Left ventricle myocardium inferior (tissue), 1 donor: ENCODE measurements around the gene GRIN2A. TPM values are rescaled to one million over a fixed set of nuclear protein-coding genes. Genes with fewer than 3 reads are reported as not detected.

Source experiments
- DNase-seq: peaks from one replicate; pipeline ENCODE4 v3.0.0-alpha.2; 2020
- H3K27ac ChIP-seq: fragments of 200-600 bp; replicated peaks from 2 replicates; pipeline ENCODE4 v1.8.0; 2021
- H3K27me3 ChIP-seq: fragments of 200-600 bp; 2 replicates; pipeline ENCODE4 v1.8.0; 2021; ENCODE audit warnings: low read depth
- H3K36me3 ChIP-seq: fragments of 200-600 bp; 2 replicates; pipeline ENCODE4 v1.8.0; 2021
- H3K4me1 ChIP-seq: fragments of 200-600 bp; 2 replicates; pipeline ENCODE4 v1.8.0; 2021
- H3K4me3 ChIP-seq: fragments of 200-600 bp; 2 replicates; pipeline ENCODE4 v1.8.0; 2021; ENCODE audit warnings: mild to moderate bottlenecking, moderate library complexity
- H3K9me3 ChIP-seq: fragments of 200-600 bp; replicated peaks from 2 replicates; pipeline ENCODE4 v1.8.0; 2021
- intact Hi-C: fragments of 100-400 bp; cut with micrococcal nuclease; formaldehyde crosslinking; loops from one replicate; pipeline ENCODE4 v1.11.0; 2022
- total RNA-seq: library from RNA; stranded (reverse); fragmentation: NEBNext Ultra II Directional; extraction: Animal tissue kit (Norgen Biotek cat#: 25700); gene quantifications from one replicate; pipeline ENCODE4 v1.2.1, GENCODE V29; 2021
- TF ChIP-seq, protein P1 (sequence below): fragments of 200-600 bp; IDR thresholded peaks from 2 replicates; pipeline ENCODE4 v1.8.0; 2021; ENCODE audit warnings: antibody characterized with exemption, mild to moderate bottlenecking, borderline replicate concordance
- donor health status: DM: no; HTN: yes; CAD: no; lungs with severe emphysema.

Gene GRIN2A
- total RNA-seq, 1 donor from 2014 or later: 2.4 TPM

GRCh38 chr16:10150906-10151305 lies 31.3 kb downstream of the GRIN2A start:
- intact Hi-C loops: no loop called here
- DNase-seq: no peak
- TF ChIP-seq, protein P1, sequence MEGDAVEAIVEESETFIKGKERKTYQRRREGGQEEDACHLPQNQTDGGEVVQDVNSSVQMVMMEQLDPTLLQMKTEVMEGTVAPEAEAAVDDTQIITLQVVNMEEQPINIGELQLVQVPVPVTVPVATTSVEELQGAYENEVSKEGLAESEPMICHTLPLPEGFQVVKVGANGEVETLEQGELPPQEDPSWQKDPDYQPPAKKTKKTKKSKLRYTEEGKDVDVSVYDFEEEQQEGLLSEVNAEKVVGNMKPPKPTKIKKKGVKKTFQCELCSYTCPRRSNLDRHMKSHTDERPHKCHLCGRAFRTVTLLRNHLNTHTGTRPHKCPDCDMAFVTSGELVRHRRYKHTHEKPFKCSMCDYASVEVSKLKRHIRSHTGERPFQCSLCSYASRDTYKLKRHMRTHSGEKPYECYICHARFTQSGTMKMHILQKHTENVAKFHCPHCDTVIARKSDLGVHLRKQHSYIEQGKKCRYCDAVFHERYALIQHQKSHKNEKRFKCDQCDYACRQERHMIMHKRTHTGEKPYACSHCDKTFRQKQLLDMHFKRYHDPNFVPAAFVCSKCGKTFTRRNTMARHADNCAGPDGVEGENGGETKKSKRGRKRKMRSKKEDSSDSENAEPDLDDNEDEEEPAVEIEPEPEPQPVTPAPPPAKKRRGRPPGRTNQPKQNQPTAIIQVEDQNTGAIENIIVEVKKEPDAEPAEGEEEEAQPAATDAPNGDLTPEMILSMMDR: no peak
- Histone ChIP-seq H3K4me3 (no peak overlapping the region), H3K4me1 (no peaks in the 10 kb centered on the region), H3K27me3 (peaks cover 32% of the 10 kb centered on the region), H3K27ac (no peak overlapping the region), H3K9me3 (no peaks in the 10 kb centered on the region), H3K36me3 (no peaks in the 10 kb centered on the region)

GRCh38 chr16:10145542-10146035 lies 36.6 kb downstream of the GRIN2A start:
- intact Hi-C loops: no loop called here
- TF ChIP-seq, protein P1: no peak
- Histone ChIP-seq H3K36me3 (no peaks in the 10 kb centered on the region), H3K4me3 (no peak overlapping the region), H3K27ac (no peak overlapping the region), H3K9me3 (no peaks in the 10 kb centered on the region), H3K27me3 (peaks cover 16% of the 10 kb centered on the region), H3K4me1 (no peaks in the 10 kb centered on the region)
- no peak for DNase-seq

DNA sequence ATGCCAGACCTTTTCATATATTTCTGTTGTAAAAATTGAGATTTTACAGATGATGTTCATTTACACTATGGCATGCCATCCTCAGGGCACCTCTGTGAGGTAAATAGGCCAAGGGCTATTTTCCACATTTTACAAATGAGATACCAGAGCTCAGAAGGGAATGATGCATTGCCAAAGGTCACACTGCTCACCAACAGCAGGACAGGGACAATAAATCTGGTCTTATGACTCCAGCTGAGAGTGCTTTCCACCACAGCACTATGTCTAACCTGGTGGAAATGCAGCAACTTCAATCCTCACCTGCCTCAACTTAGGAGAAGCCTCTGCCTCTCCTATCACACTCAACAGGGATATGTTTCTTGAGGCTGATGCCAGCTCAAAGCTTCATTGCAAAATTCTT lies 40.6 kb downstream of the GRIN2A start:
- Histone ChIP-seq H3K27ac (no peak overlapping the region), H3K36me3 (no peaks in the 10 kb centered on the region), H3K4me1 (no peaks in the 10 kb centered on the region), H3K27me3 (peaks cover 4% of the 10 kb centered on the region), H3K4me3 (no peak overlapping the region), H3K9me3 (no peaks in the 10 kb centered on the region)
- TF ChIP-seq, protein P1: no peak
- intact Hi-C loops: no loop called here
- DNase-seq: no peak

DNA sequence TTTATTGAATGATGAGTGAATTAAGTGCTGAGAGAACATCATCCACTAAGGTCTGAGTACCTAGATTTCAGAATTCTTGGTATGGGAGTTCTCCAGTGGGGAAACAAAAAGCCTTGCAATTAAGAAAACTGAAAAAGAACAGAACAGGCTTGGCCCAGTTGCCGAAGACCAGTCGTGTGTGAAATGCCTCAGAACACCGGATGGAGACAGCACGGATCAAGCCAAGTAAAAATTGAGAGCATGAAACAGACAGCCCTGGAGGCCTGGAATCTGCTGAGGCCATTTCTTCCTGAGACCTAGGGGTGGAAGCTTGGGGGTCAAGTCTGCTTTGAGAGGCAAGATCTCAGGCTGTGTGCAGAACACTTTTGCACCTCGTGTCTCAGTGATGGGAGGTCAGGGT lies 43.3 kb downstream of the GRIN2A start:
- no peaks in the 10 kb centered on the region for H3K36me3 ChIP-seq
- DNase-seq: no peak
- H3K27me3 ChIP-seq: no peaks in the 10 kb centered on the region
- intact Hi-C loops: no loop called here
- no peak overlapping the region for H3K27ac ChIP-seq
- TF ChIP-seq, protein P1: no peak
- H3K4me1 ChIP-seq: no peaks in the 10 kb centered on the region
- H3K9me3 ChIP-seq: no peaks in the 10 kb centered on the region
- H3K4me3 ChIP-seq: no peak overlapping the region

DNA sequence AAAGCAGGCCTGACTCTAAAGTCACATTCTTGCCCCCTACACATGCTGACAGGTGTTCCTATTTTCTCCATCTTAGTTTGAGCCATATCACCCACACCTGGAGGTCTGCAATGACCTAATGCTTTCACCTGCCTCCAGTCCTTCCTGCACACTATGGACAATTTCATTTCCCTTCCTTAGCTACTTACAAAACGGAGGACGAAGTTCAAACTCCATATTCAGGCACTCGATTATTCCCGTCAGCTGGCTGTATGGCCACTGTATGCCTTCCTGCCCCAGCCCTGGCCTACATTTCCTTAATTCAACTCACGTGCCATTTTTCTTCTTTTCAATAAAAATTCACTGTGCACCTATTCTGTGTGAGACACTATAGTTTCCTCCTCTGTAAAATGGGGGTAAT lies 44.9 kb downstream of the GRIN2A start:
- no peak overlapping the region for H3K4me3 ChIP-seq
- DNase-seq: no peak
- TF ChIP-seq, protein P1: no peak
- H3K9me3 ChIP-seq: no peaks in the 10 kb centered on the region
- H3K4me1 ChIP-seq: no peaks in the 10 kb centered on the region
- no peak overlapping the region for H3K27ac ChIP-seq
- intact Hi-C loops: no loop called here
- H3K36me3 ChIP-seq: no peaks in the 10 kb centered on the region
- no peaks in the 10 kb centered on the region for H3K27me3 ChIP-seq

- TF ChIP-seq, protein P1: no peak
- Histone ChIP-seq H3K4me1 (no peaks in the 10 kb centered on the region), H3K27me3 (no peaks in the 10 kb centered on the region), H3K4me3 (no peak overlapping the region), H3K27ac (no peak overlapping the region), H3K36me3 (no peaks in the 10 kb centered on the region), H3K9me3 (no peaks in the 10 kb centered on the region)
- no peak for DNase-seq
- intact Hi-C loops: no loop called here
Measured at GRCh38 chr16:10136916-10137315, 45.3 kb downstream of the GRIN2A start.
